Endodermal cell (in vitro differentiated cells): ENCODE measurements around the gene FILIP1. TPM values are rescaled to one million over a fixed set of nuclear protein-coding genes. Genes with fewer than 3 reads are reported as not detected.

Experiments
- DNase-seq: peaks from one replicate; pipeline ENCODE4 v3.0.0-alpha.2; 2017
- H3K27ac ChIP-seq: 2 replicates; pipeline ENCODE4 v1.5.1; 2013; ENCODE audit warnings: mild to moderate bottlenecking, low read depth, low read length, moderate library complexity
- H3K27me3 ChIP-seq: 2 replicates; pipeline ENCODE4 v1.6.1; 2013; ENCODE audit warnings: mild to moderate bottlenecking, low read length, moderate library complexity; ENCODE audit not compliant: insufficient read depth, control insufficient read depth, poor library complexity, severe bottlenecking
- H3K36me3 ChIP-seq: 2 replicates; pipeline ENCODE4 v1.7.0; 2013; ENCODE audit warnings: mild to moderate bottlenecking, low read length, moderate library complexity; ENCODE audit not compliant: control insufficient read depth, insufficient read depth
- H3K4me1 ChIP-seq: one replicate; pipeline ENCODE4 v1.7.0; 2013; ENCODE audit warnings: low read length; ENCODE audit not compliant: control insufficient read depth, insufficient read depth
- H3K4me3 ChIP-seq: 2 replicates; pipeline ENCODE4 v1.5.1; 2013; ENCODE audit warnings: mild to moderate bottlenecking, low read length, moderate library complexity
- H3K9ac ChIP-seq: 2 replicates; pipeline ENCODE4 v1.6.1; 2013; ENCODE audit warnings: mild to moderate bottlenecking, low read length, moderate library complexity; ENCODE audit not compliant: poor library complexity, severe bottlenecking; ENCODE audit errors: extremely low read depth
- H3K9me3 ChIP-seq: 2 replicates; pipeline ENCODE4 v1.6.1; 2013; ENCODE audit warnings: mild to moderate bottlenecking, low read length, moderate library complexity; ENCODE audit not compliant: control insufficient read depth
- H3K27ac Mint-ChIP-seq: 2 replicates; pipeline ENCODE4 v1.8.0; 2020; ENCODE audit warnings: mixed read lengths
- H3K27me3 Mint-ChIP-seq: 2 replicates; pipeline ENCODE4 v1.8.0; 2021; ENCODE audit warnings: mild to moderate bottlenecking, mixed read lengths; ENCODE audit not compliant: insufficient read depth
- H3K36me3 Mint-ChIP-seq: 2 replicates; pipeline ENCODE4 v1.8.0; 2020; ENCODE audit warnings: low read depth, mixed read lengths
- H3K4me1 Mint-ChIP-seq: 2 replicates; pipeline ENCODE4 v1.8.0; 2020; ENCODE audit warnings: mixed read lengths
- H3K4me3 Mint-ChIP-seq: 2 replicates; pipeline ENCODE4 v1.8.0; 2020; ENCODE audit warnings: mild to moderate bottlenecking, moderate library complexity, mixed read lengths
- H3K9me3 Mint-ChIP-seq: 2 replicates; pipeline ENCODE4 v1.8.0; 2020; ENCODE audit warnings: mild to moderate bottlenecking, mixed read lengths
- CTCF ChIP-seq: fragments of 200-600 bp; sonication (generic); conservative IDR thresholded peaks from 2 replicates; pipeline ENCODE4 v1.5.0; 2021; ENCODE audit warnings: antibody characterized with exemption, mild to moderate bottlenecking
- WGBS, 2 experiments: methylation state at CpG; one replicate each; pipeline versions ENCODE4 v1.1.5 to v1.1.7; 2013; ENCODE audit warnings: missing lambda C conversion rate in 2 of 2, mixed read lengths in 1 of 2; ENCODE audit not compliant: insufficient coverage in 1 of 2, insufficient read length in 1 of 2; 5-methylcytosine and 5-hydroxymethylcytosine counted together
- total RNA-seq, 2 donors: library from RNA; stranded (reverse); fragmentation: NEBNext Ultra II Directional in 1 of 2; extraction: Animal tissue kit (Norgen Biotek cat#: 25700) in 1 of 2; gene quantifications; 2 replicates in 1 of 2; 3 replicates in 1 of 2; pipeline ENCODE4 v1.2.1, GENCODE V29; 2021

FILIP1 gene
- total RNA-seq, 2 donors from 2014 or later = 0.35 TPM

- no peak overlapping the region for H3K4me3 Mint-ChIP-seq
- no peak for TF ChIP-seq CTCF
- H3K27me3 ChIP-seq = no peaks in the 10 kb centered on the region
- H3K9me3 Mint-ChIP-seq = no peaks in the 10 kb centered on the region
- H3K9me3 ChIP-seq = no peaks in the 10 kb centered on the region
- no peaks in the 10 kb centered on the region for H3K4me1 Mint-ChIP-seq
- no peak for DNase-seq
- no peak overlapping the region for H3K27ac Mint-ChIP-seq
- no peaks in the 10 kb centered on the region for H3K36me3 ChIP-seq
- no peak overlapping the region for H3K27ac ChIP-seq
- no peaks in the 10 kb centered on the region for H3K4me1 ChIP-seq
- no peaks in the 10 kb centered on the region for H3K27me3 Mint-ChIP-seq
- WGBS, 2 experiments = 90 to 100% methylated on average over 1 to 2 of the region's 2 CpGs
- H3K4me3 ChIP-seq = no peak overlapping the region
- no peaks in the 10 kb centered on the region for H3K36me3 Mint-ChIP-seq
- H3K9ac ChIP-seq = no peak overlapping the region
These were observed 186.1 kb downstream of the FILIP1 start for GRCh38 chr6:75307364-75308004.

DNA sequence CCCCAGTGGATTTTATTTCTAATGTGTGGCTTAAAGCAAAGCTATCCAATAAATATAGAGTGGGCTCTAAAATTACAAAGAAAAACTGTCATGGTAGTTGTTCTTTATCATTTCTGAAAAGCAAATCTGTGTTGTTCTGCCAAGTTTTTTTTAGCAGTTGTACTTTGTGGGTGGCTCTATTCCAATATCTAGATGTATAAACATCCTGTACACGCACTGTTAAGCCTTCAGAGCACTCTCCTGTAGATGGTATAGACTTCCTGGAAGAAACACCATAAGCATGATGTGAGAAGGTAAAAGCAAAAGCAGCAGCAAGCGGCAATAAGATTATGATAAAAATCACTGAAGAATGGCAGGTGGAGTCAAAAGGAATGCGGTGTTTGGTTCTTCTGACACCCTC, 187.5 kb downstream of the FILIP1 start:
- Histone ChIP-seq H3K27ac (no peak overlapping the region), H3K36me3 (no peaks in the 10 kb centered on the region), H3K4me3 (no peak overlapping the region), H3K9me3 (no peaks in the 10 kb centered on the region), H3K9ac (no peak overlapping the region), H3K4me1 (no peaks in the 10 kb centered on the region), H3K27me3 (no peaks in the 10 kb centered on the region)
- no peaks in the 10 kb centered on the region for H3K36me3 Mint-ChIP-seq
- no peak overlapping the region for H3K4me3 Mint-ChIP-seq
- H3K4me1 Mint-ChIP-seq = no peaks in the 10 kb centered on the region
- H3K9me3 Mint-ChIP-seq = no peaks in the 10 kb centered on the region
- TF ChIP-seq CTCF = no peak
- no peak overlapping the region for H3K27ac Mint-ChIP-seq
- 86 to 92% methylated on average over 2 to 3 of the region's 3 CpGs for WGBS, 2 experiments
- no peak for DNase-seq
- no peaks in the 10 kb centered on the region for H3K27me3 Mint-ChIP-seq

GRCh38 chr6:75305573-75305972, 188.0 kb downstream of the FILIP1 start:
- peak; percentile 29 for TF ChIP-seq CTCF
- H3K27ac Mint-ChIP-seq = no peak overlapping the region
- no peak overlapping the region for H3K4me3 Mint-ChIP-seq
- H3K9ac ChIP-seq = no peak overlapping the region
- WGBS, 2 experiments = 83 to 86% methylated on average over 1 to 5 of the region's 5 CpGs
- no peaks in the 10 kb centered on the region for H3K36me3 ChIP-seq
- no peaks in the 10 kb centered on the region for H3K9me3 Mint-ChIP-seq
- H3K4me1 Mint-ChIP-seq = no peaks in the 10 kb centered on the region
- H3K27ac ChIP-seq = no peak overlapping the region
- no peaks in the 10 kb centered on the region for H3K36me3 Mint-ChIP-seq
- H3K4me3 ChIP-seq = no peak overlapping the region
- H3K27me3 Mint-ChIP-seq = no peaks in the 10 kb centered on the region
- no peak for DNase-seq
- H3K9me3 ChIP-seq = no peaks in the 10 kb centered on the region
- no peaks in the 10 kb centered on the region for H3K4me1 ChIP-seq
- no peaks in the 10 kb centered on the region for H3K27me3 ChIP-seq
